NCI-H345 treated with DMSO at 0.1 percent for 48 hours (cell line): ENCODE measurements around the gene PYGB.

Experiments used
- DNase-seq: peaks from one replicate; lab custom pipeline; 2025; ENCODE audit not compliant: unreplicated experiment; lab: John Stamatoyannopoulos, UW

PYGB gene

DNA sequence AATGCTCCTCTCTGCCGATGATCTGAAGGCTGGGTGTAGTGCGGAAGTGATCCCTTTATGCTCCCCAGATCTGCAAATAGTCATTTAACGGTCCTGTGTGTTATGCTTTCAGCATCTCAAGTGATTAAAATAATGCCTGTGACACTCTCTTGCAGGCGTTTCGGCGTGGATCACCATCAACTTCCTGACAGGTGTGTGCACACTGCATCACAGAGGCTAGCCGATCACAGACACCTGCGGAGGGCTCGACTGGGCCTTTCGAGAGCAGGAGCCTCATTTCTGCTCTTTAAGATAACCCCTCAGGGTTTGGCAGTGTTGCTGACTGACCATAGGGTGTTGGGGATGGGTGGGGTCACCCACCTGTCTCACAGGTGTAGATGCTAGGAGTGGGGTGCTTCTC lies 32.4 kb upstream of the PYGB start:
- no peak for DNase-seq

DNA sequence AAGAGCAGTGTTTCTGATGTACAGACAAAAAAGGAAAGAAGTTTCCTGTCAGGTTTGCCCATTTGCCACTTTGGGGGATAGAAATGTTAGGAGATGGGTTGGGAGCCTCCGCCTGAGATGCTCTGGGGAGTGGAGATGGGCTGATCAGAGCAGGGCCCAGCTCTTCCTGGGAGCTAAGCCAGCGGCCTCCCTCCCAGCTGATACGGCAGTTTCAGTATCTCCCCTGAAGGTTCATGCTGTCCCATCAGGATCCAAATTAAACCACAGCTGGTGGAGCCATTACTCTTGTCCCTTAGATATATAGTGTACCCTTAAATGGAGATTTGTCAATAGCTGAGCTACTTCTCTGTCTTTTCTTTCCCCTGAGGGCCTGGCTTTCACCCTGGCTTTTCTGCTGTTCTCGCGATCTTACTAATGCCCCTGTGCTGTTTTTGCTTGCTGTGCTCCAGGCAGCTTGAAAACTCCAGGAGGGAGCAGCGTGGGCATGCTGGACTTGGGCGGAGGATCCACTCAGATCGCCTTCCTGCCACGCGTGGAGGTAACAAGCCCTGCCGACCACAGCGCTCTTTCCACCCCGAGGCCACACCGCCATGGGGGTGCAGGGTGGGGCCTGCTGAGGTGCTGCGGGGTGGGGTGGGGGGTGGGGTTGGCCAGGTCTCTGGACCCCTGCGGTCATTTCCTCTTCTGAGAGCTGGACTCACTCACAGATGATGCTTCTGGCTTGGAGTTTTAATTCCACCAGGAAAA lies 31.5 kb upstream of the PYGB start:
- no peak for DNase-seq

DNA sequence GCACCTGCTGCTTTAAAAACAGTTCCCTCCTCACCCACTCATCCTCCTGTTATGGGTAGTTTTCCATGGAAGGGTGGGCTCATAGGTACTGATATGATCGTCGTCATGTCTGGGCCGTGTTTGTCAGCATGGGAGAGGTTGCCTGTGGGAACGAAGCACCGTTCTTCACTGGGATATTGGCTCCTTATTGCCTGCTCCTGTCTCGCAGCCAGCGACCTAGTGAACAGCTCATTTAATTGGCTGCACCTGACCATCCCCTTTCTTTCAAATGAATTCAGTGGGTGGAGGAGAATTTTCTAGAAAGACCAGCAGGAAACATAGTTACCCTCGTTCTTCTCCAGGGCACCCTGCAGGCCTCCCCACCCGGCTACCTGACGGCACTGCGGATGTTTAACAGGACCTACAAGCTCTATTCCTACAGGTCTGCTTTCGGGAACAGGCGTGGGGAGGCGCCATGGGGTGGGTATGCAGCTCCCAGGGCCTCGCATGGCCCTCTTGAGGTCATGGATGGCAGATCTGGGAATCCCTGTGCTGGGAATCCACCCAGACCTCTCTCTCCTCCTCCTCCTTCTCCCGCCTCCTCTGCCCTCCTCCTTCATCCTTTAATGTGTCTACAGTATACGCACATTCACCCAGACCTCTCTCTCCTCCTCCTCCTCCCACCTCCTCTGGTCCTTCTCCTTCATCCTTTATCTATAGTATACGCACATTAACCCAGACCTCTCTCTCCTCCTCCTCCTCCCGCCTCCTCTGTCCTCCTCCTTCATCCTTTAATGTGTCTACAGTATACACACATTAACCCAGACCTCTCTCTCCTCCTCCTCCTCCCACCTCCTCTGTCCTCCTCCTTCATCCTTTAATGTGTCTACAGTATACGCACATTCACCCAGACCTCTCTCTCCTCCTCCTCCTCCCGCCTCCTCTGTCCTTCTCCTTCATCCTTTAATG lies 30.4 kb upstream of the PYGB start:
- DNase-seq: no peak

DNA sequence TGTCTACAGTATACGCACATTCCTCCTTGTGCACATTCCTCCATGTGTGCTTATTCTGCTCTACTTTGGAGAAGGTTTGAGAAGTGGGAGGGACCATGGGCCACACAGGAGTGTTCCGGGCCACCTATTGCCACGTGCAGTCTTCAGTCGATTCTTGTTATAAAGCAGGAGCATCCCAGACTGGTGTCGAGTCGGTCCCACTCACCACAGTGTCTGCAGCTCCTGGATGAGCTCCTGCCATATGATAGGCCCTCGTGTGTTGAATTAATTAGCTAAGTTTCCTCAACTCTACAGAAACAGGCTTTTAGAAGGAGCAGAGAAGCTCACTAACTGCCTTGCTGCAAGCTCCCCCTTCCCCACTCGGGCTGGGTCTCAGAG lies 29.8 kb upstream of the PYGB start:
- DNase-seq: no peak

DNA sequence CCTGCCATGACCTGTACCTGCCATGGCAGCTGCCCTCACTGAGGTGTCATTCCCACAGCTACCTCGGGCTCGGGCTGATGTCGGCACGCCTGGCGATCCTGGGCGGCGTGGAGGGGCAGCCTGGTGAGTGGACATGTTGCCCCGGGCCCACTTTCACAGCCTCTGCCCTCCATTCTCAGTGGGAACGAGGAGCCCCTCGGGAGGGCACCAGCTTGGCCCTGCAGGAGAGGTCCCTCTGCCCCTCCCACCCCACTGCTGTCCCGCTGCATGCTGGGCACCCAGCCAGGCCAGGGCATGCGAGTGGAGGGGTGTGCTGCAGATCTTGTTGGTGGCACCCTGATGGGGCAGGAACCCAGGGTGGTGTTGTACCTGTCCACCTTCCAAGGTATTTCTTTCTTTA lies 29.4 kb upstream of the PYGB start:
- no peak for DNase-seq

DNA sequence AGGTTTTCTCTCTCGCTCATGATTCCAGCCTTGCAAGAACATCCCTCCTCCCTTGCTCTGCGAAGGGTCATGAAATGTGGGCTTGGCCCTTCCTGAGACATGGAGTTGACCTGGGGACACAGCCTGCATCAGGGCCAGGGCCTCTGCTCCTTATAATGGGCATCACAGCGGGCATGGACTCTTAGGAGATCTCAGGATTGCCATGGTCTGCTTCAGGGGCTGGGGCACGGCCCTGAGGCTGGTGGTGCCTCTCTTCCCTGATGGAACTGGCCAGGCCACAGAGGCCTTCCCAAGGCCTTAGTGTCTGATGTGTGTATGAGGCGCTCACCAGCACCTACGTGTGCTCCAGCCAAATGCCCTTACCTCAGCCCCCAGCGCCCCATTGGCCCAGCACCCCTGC lies 28.5 kb upstream of the PYGB start:
- no peak for DNase-seq

DNA sequence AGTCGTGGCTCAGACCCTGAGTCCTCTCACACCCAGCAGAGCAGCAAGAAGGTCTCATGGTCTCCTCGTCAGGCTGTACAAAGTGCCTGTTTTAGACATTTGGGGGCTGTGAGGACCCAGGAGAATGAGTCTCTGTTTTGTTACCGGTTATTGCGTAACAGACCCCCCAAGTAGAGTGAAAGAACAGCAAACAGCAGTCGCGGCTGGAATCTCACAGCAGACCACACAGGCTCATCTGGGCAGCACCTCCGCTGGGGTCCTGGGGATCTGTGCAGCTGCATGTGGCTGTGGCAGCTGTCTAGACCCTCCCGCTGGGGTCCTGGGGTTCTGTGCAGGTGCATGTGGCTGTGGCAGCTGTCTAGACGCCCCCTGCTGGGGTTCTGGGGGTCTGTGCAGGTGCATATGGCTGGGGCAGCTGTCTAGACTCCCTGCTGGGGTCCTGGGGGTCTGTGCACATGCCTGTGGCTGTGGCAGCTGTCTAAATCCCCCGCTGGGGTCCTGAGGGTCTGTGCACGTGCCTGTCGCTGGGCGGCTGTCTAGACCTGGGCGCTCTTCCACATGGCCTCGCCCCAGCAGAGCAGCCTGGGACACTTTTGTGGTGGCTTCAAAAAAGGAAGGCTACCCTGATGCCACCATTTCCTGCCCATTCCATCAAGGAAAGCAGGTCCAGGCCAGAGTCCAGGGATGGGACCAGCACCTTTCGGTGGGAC lies 27.7 kb upstream of the PYGB start:
- peak; percentile 36 for DNase-seq

DNA sequence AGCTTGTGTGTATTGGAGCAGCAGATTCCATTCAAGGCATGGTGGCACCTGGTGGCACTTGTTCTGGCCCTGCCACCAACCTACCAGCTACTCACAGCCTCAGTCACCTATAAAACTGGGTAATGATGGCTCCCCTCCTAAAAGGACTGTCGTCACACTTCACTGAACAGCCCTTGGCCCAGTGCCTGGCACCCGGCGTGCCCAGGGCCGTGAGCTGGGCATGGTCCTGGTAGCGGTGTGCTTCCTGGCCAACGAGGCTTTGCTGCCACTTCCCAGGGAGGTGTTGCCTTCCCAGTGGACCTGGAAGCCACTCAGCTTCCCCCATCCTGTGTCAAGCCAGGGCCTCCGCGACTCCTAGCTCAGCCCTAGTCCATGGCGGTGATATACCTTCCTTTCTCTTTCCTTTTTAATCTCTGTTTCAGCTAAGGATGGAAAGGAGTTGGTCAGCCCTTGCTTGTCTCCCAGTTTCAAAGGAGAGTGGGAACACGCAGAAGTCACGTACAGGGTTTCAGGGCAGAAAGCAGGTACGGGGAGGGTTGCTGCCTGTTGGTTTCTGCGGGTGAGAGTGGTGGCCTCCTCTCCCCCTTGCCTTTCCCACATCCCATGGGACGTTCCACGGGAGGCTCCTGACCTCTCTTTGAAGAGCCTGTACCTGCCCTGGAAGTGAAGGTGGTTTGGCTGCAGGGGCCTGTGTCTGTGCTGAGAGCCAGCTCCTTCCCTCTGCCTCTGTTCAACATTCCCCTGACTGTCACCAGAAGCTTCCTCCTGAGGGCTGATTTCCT lies 26.9 kb upstream of the PYGB start:
- peak; percentile 78 for DNase-seq

DNA sequence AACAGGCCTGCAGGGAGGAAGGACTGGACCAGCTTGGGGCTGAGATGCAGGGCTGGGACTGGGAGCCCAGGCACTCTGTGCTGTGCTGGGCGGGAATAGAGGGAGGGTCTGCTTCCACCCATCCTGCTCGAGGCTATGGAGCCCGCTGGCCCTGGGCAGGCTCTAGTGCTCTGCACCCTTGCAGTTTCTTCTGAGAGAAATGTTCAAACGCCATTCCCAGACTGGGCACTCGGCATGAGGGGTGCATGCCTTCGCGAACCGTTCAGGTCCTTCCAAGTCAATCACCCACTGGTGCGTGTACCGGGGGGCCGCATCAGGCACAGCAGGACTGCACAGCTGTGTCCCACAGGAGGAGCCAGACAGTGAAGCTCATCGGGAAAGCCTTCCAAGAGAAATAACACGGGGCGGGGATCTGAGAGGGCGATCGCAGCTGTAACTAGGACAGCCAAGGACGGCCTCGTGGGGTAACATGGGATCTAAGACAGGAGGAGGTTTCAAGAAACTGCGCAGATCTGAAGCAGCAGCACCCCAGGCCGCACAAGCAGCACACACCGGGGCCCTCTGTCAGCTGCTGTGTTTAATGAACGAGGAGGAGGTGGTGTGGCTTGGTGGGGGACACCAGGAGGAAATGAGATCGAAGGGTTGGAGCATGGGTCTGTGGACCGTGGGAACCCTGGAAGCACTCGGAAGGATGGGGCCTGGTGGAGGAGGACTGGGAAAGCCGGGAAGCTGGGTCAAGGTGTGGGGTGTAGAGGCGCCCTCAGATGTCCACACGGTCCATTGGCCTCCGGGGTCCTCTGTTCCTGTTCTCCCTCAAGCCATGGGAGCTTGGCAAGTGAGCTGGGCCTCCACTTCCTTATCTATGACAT lies 26.1 kb upstream of the PYGB start:
- DNase-seq: no peak

DNA sequence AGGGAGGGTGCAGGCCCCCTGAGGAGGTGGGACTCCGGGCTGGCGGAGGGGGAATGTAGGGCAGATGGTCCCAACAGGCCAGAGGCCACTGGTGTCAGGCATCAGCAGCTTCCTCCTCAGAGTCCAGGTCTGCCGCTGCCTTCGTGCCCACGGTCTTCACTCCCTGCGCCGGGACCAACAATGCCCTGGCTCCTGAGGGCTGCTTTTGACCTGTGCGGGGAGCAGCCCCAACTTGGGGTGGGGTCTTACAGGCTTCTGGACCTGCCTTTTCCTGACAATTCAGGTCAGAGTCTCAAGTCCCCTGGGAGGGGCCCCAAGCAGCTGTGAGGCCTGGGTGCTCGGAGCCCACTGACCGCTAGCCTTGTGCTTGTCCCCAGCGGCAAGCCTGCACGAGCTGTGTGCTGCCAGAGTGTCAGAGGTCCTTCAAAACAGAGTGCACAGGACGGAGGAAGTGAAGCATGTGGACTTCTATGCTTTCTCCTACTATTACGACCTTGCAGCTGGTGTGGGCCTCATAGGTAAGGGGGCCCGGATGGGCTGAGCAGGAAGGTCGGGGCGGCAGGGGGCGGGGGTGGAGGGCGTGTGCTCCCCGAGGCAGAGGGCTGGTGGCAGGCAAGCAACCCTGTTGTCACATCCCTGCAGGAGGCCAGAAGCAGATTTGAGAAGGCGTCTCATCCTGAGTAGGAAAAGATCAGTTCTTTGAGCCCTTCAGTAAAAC lies 25.3 kb upstream of the PYGB start:
- DNase-seq: no peak

DNA sequence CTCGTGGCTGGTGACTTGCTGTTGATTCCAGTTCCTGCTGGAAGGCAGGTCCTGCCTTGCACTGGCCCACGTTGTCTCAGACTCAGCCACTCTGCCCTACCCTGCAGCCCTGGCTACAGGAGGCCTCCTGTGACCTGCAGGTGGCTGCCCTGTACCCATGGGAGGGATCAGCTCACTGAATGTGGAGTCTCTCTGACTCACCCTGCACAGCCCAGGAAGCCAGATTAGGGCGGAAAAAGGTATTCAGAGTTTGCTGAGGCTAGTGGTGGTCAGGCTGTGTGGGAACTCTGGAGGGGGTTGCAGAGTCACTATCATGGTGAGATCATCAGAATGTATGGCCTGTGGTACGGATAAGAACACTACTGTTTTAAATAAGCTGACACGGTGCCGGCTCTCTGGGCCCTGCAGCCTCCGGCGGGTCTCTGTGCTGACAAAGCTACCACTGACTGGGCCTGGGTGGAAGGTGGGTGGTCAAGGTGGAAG lies 24.7 kb upstream of the PYGB start:
- no peak for DNase-seq

DNA sequence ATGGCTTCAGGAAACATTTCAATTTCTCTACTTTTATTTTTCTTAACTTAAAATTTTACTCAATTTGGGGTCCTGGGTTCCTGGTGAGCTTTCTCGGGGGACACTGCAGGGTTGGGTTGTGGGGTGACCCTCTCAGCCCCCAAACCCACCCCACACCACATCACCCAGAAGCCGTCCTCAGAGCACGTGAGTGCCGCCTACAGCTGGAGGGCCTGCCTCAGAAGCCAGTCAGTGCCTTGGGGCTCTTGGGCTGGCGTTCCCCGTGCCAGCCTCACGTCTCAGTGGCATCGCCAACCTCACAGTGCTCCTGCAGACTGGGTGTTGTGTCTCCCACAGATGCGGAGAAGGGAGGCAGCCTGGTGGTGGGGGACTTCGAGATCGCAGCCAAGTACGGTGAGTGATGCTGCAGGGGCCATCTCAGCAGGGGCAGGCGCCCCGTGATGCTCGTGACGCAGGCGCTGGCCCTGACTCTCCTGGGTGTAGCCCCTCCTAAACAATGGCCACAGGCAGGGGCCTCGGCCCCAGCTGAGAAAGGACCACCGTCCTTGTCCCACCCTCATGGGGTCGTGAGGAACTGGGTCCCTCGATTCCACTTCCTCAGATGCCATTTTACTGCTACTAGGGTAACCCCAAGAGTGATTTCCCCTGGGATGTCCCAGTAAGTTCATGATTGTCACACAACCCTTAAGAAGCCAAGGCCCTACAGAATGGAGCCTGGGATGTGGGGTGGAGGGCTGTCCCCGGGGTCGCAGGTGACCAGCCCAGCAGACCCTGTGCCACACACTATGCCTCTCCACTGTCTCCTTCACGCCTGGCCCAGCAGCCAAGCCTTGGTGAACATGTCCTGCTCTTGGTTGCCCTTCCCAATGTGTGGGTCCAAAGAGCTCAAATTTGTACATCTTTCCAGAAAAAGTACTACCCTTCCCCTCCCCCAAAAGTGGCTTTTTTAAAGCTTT lies 23.8 kb upstream of the PYGB start:
- DNase-seq: no peak

DNA sequence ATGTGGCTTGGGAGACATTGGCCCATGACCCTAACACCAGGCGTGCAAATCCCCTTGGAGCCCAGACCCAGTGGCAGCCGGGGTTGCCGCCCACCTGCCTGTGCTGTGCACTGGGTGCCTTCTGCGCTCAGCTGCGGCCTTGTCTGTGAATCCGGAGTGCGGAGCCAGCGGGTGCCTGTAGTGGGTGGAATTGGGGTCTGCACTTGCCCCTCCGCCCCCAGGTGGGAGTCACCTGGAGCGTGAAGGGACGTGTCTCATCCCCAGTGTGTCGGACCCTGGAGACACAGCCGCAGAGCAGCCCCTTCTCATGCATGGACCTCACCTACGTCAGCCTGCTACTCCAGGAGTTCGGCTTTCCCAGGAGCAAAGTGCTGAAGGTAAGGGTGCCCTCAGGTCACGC lies 22.9 kb upstream of the PYGB start:
- DNase-seq: no peak

DNA sequence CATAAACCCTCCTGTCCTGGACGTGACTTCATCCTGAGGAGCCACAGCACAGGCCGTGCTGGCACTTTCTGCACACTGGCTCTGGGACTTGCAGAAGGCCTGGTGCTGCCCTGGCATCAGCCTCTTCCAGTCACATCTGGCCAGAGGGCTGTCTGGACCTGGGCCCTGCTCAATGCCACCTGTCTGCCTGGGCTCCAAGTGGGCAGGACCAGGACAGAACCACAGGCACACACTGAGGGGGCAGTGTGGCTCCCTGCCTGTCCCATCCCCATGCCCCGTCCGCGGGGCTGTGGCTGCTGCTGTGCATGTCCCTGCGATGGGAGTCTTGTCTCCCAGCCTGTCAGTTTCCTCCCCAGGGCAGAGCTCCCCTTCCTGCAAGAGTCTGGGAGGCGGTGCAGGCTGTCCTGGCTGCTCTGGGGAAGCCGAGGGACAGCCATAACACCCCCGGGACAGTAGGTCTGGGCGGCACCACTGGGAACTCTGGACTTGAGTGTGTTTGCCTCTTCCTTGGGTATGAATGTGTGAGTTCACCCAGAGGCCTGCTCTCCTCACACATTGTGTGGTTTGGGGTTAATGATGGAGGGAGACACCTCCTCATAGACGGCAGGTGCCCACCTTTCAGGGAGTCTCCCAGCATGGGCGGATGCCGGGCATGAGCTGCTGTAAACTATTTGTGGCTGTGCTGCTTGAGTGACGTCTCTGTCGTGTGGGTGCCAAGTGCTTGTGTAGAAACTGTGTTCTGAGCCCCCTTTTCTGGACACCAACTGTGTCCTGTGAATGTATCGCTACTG lies 22.0 kb upstream of the PYGB start:
- no peak for DNase-seq

DNA sequence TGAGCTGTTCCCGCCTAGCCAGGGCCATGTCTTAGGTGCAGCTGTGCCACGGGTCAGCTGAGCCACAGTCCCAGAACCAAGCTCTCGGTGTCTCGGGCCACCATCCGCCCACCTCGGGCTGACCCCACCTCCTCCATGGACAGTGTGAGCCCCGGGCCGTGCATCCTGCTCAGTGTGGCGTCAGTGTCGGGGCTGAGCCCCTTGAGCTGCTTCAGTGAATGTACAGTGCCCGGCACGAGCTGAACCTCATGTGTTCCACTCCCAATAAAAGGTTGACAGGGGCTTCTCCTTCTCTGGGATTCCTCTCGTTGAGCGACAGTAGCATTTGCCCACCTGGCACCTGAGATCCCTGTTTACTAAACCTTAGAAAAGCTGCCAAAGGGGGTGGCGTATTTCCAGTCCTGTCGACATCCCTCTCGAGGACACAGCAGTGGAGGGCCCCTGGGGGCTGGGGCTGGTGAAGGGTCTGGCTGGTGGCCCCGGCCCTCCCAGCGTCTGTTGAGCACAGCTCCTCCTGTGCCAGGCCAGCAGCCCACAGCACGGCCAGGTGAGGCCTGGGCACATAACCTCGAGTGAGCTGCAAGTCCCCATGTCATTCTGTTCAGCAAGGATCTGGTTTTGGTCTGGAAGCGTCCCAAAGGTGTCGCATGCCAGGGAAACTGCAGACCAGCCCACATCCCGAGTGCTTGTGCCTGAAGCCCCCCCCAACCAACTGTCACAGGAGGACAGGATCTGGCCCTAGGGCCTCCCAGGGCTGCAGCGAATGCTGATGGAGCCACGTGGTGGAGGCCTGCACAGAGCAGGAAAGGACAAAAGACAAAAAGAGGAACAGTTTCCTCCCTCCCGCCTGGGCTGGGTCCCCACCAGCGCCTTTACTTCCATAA lies 21.2 kb upstream of the PYGB start:
- DNase-seq: no peak

DNA sequence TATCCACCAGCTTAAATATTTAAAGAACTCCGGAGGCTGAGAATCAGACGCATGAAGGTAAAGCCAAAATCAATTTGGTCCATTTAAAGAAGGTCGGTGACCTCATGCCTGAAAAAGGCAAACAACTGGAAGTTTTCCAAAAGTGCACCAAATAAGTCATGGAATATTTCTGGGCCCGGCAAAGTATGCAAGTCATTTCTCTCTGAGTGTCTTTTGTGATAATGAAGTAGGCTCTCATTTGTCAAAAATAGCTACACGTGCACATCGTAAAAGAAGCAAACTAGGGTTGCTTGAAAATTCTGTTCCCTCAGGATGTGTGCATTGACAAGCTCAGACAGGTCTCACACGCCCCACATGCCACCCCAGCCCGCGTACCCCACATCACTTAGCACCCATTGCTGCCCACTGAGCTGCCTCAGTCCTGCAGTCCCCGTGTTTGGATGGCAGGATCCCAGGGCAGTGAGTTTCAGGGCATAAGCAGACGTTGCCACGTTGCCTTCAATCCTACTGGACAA lies 20.5 kb upstream of the PYGB start:
- DNase-seq: no peak
